GM12864 (cell line): ENCODE results near the gene NPY1R.
A peak's percentile ranks its signal among the peaks of the same experiment; 100 is the strongest.

Experiments used
- DNase-seq: peaks from one replicate; pipeline ENCODE4 v3.0.0-alpha.2; 2011; ENCODE audit warnings: low read depth
- H3K4me3 ChIP-seq: 2 replicates; pipeline ENCODE4 v1.5.1; 2011; ENCODE audit warnings: mild to moderate bottlenecking, low read depth, low read length, control low read depth
- TF ChIP-seq, protein P1 (sequence below): IDR thresholded peaks from 2 replicates; pipeline ENCODE4 v1.5.1; 2011; ENCODE audit warnings: low read depth, mild to moderate bottlenecking, moderate library complexity, low read length, control low read depth, inconsistent platforms; ENCODE audit errors: missing control alignments

NPY1R gene

GRCh38 chr4:163332526-163333406, at the start of gene NPY1R:
Gene NPY1R, minus strand, starts transcription at chr4:163332596. Its CDS starts 6,042 bp downstream, at chr4:163326554.
- DNase-seq: peak; percentile 21
- peak within 1 kb of the TSS; percentile 38 for H3K4me3 ChIP-seq
- TF ChIP-seq, protein P1, sequence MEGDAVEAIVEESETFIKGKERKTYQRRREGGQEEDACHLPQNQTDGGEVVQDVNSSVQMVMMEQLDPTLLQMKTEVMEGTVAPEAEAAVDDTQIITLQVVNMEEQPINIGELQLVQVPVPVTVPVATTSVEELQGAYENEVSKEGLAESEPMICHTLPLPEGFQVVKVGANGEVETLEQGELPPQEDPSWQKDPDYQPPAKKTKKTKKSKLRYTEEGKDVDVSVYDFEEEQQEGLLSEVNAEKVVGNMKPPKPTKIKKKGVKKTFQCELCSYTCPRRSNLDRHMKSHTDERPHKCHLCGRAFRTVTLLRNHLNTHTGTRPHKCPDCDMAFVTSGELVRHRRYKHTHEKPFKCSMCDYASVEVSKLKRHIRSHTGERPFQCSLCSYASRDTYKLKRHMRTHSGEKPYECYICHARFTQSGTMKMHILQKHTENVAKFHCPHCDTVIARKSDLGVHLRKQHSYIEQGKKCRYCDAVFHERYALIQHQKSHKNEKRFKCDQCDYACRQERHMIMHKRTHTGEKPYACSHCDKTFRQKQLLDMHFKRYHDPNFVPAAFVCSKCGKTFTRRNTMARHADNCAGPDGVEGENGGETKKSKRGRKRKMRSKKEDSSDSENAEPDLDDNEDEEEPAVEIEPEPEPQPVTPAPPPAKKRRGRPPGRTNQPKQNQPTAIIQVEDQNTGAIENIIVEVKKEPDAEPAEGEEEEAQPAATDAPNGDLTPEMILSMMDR: peak; percentile 73

- no peak for DNase-seq
- TF ChIP-seq, protein P1: no peak
- H3K4me3 ChIP-seq: no peak overlapping the region
Measured at GRCh38 chr4:163380703-163381102, 48.3 kb upstream of the NPY1R start.

GRCh38 chr4:163378661-163379060, 46.3 kb upstream of the NPY1R start:
- H3K4me3 ChIP-seq: no peak overlapping the region
- DNase-seq: no peak
- TF ChIP-seq, protein P1: no peak

DNA sequence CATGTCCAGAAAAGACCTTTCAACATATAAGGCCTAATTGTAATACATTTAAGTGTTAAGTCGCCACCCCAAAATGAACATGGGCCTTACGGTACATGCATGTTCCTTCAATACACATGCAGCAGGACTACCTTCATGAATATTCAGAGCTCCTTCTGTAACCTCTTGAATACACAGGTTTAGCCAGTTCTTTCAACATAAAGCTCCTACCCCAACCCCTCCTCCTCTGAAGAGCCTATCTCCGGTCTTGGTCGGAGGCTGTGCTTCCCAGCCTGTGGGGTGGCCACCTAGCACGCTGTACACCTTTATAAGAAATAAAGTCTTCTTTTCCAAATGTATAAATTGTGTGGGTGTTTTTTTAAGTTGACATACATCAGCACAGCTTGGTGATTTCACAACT, 39.6 kb upstream of the NPY1R start:
- no peak for DNase-seq

DNA sequence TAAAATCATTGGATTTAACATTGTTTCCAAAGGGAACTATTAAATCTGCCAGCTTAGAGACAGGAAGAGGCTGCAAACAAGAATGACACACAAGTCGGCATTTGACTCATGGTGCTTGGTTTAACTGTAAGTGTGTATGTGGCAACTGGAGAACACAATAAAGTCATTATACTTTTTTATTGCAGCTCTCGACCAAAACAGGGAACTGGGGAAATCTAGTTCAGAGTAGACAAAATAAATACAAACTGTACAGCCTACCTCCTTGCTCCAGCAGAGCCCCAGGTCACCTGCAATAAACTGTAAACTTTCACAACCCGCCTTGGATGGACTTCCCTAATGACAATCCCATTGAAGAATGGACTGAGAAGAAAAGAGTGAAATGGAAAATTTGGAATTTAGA, 35.3 kb upstream of the NPY1R start:
- no peak for DNase-seq
- H3K4me3 ChIP-seq: no peak overlapping the region
- TF ChIP-seq, protein P1: no peak

More for the DNA sequence above, 39.6 kb upstream of the NPY1R start:
- H3K4me3 ChIP-seq: no peak overlapping the region
- TF ChIP-seq, protein P1: no peak

DNA sequence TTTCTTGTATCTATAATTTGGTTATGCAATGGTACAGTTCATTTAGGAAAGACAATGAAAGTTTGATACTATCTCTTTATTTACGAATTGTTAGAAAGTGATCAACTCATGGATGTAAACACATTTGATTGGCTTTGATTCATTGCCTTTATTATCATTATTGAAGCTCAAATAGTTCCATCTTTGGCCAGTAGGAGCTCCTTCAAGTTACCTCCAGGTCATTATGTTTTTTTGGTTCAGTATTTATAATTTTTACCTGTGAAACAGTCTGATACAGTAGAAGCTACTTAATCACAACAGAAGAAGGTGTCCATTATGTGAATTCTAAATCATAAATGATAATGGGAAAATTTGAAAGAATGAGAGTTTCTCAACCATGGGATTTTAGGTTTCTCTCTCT, 23.7 kb upstream of the NPY1R start:
- DNase-seq: no peak
- H3K4me3 ChIP-seq: no peak overlapping the region
- TF ChIP-seq, protein P1: no peak

GRCh38 chr4:163353054-163353453, 20.7 kb upstream of the NPY1R start:
- TF ChIP-seq, protein P1: no peak
- H3K4me3 ChIP-seq: no peak overlapping the region
- DNase-seq: no peak
